Ovary (tissue), 9 donors: ENCODE measurements around the gene FSTL1. TPM values are rescaled to one million over a fixed set of nuclear protein-coding genes. Genes with fewer than 3 reads are reported as not detected.

Source experiments
- DNase-seq, 5 donors: peaks; one replicate each; pipeline ENCODE4 v3.0.0-alpha.2; 2019 to 2020
- H3K27ac ChIP-seq, 2 donors: fragments of 200-600 bp; one replicate each; pipeline versions ENCODE4 v1.5.1 to v1.8.0; 2019 to 2022
- H3K27me3 ChIP-seq: fragments of 200-600 bp; one replicate; pipeline ENCODE4 v1.8.0; 2022
- H3K36me3 ChIP-seq: fragments of 200-600 bp; sonication (generic); one replicate; pipeline ENCODE4 v1.5.1; 2019
- H3K4me1 ChIP-seq: one replicate; pipeline ENCODE4 v1.8.1; 2013; ENCODE audit warnings: mild to moderate bottlenecking, moderate library complexity; ENCODE audit not compliant: insufficient read depth
- H3K4me3 ChIP-seq: fragments of 200-600 bp; sonication (generic); one replicate; pipeline ENCODE4 v1.5.1; 2017
- H3K9me3 ChIP-seq, 2 donors: fragments of 200-600 bp in 1 of 2; sonication (generic) in 1 of 2; one replicate each; pipeline versions ENCODE4 v1.5.1 to v1.8.1; 2013 to 2019; ENCODE audit warnings: mild to moderate bottlenecking in 1 of 2, moderate library complexity in 1 of 2
- CTCF ChIP-seq, 3 donors: fragments of 450-650 bp in 2 of 3; fragments of 200-600 bp in 1 of 3; IDR thresholded peaks; one replicate each; pipeline versions ENCODE4 v1.5.1 to v1.8.0; 2016 to 2022; ENCODE audit warnings: antibody characterized with exemption in 3 of 3, mild to moderate bottlenecking in 1 of 3
- EP300 ChIP-seq: sonication (generic); formaldehyde crosslinking; IDR thresholded peaks from one replicate; pipeline ENCODE4 v1.6.1; 2017; ENCODE audit warnings: antibody characterized with exemption
- POLR2A ChIP-seq: fragments of 450-650 bp; IDR thresholded peaks from one replicate; pipeline ENCODE4 v1.6.1; 2017; ENCODE audit warnings: antibody characterized with exemption, mild to moderate bottlenecking, moderate library complexity
- WGBS, 3 donors: extraction: QIAGEN DNeasy Blood & Tissue Kit in 1 of 3; methylation state at CpG; one replicate each; pipeline versions ENCODE4 v1.1.5 to v1.1.7; 2013 to 2017; 5-methylcytosine and 5-hydroxymethylcytosine counted together
- intact Hi-C, 4 donors: fragments of 100-400 bp; cut with DNase I; formaldehyde crosslinking; loops; one replicate each; pipeline versions ENCODE4 v1.11.0 to v1.15.1; 2022 to 2023
- polyA plus RNA-seq, 2 donors: library from polyadenylated mRNA; stranded (reverse); fragments of 200-250 nt in 1 of 2; fragments of 350-450 nt in 1 of 2; fragmentation: Illumina TruSeq in 1 of 2; extraction: RNeasy Lipid Tissue Mini Kit (QIAGEN cat#74804) in 1 of 2; gene quantifications; one replicate each; pipeline ENCODE4 v1.2.3, GENCODE V29; 2013 to 2014
- total RNA-seq, 7 donors: library from RNA; depleted of rRNA in 2 of 7; stranded (reverse); fragments of >200 nt in 2 of 7; fragmentation: NEBNext Ultra II Directional in 3 of 7; extraction: Animal tissue kit (Norgen Biotek cat#: 25700) in 3 of 7; gene quantifications; one replicate each; pipeline versions ENCODE4 v1.1.0 to v1.2.4, GENCODE V29; 2016 to 2023
- donor health status: DM: no; HTN: no; CAD: no; lungs with moderate emphysema.
- donor health status: DM: no; HTN: no; CAD: no.
- donor health status: Bipolar disorder and iron deficiency.
- donor health status: DM: yes; HTN: yes; CAD: no.
- donor health status: DM: no; HTN: no; CAD: no.
- donor health status: DM: yes; HTN: yes; CAD: no.

The FSTL1 gene
- total and polyA plus RNA-seq, 9 donors: 98.0 to 357 (median 204) TPM

GRCh38 chr3:120451272-120451761 is 525 bp upstream of the FSTL1 start:
- Histone ChIP-seq H3K4me3 (peak overlapping the region; percentile 89), H3K27me3 (no peaks in the 10 kb centered on the region), H3K4me1 (peaks cover 16% of the 10 kb centered on the region), H3K36me3 (no peaks in the 10 kb centered on the region), H3K9me3 (no peaks in the 10 kb centered on the region), H3K27ac (peak overlapping the region; percentile 80 to 85)
- DNase-seq: peak in 1 of 5 donors; percentile 57
- TF ChIP-seq POLR2A (no peak), CTCF (IDR thresholded peaks at IDR 0.05) (no peak), EP300 (no peak)
- intact Hi-C loops: no loop called here
- 7% methylated on average over 34 to 35 of the region's 35 CpGs for whole genome bisulfite sequencing, 3 donors

- 0 to 2% (median 1%) methylated on average over 31 to 32 of the region's 32 CpGs for WGBS, 3 donors
- DNase-seq: peak in 3 of 5 donors; percentile 43 to 56 (median 50)
- Histone ChIP-seq H3K4me1 (peaks cover 16% of the 10 kb centered on the region), H3K4me3 (peak overlapping the region; percentile 89), H3K27ac (peak overlapping the region; percentile 80 to 85), H3K36me3 (no peaks in the 10 kb centered on the region), H3K9me3 (no peaks in the 10 kb centered on the region), H3K27me3 (no peaks in the 10 kb centered on the region)
- TF ChIP-seq EP300: no peak
- TF ChIP-seq CTCF (IDR thresholded peaks at IDR 0.05): no peak
- TF ChIP-seq POLR2A: no peak
- intact Hi-C loops: loop anchor here in 1 of 4 donors (5.0 kb wide), 1 partner anchor 152 kb away; no protein-coding TSS in a partner anchor
Measured at GRCh38 chr3:120449701-120450599, 842 bp downstream of the FSTL1 start.

- H3K4me1 ChIP-seq: peaks cover 16% of the 10 kb centered on the region
- H3K9me3 ChIP-seq: no peaks in the 10 kb centered on the region
- H3K27me3 ChIP-seq: no peaks in the 10 kb centered on the region
- no peak for DNase-seq
- no peaks in the 10 kb centered on the region for H3K36me3 ChIP-seq
- WGBS, 3 donors: 41 to 46% (median 42%) methylated on average over 6 of the region's 6 CpGs
- no peak for TF ChIP-seq POLR2A
- no peak for TF ChIP-seq EP300
- TF ChIP-seq CTCF (IDR thresholded peaks at IDR 0.05): no peak
- intact Hi-C loops: loop anchor here in 1 of 4 donors (5.0 kb wide), 1 partner anchor 153 kb away; no protein-coding TSS in a partner anchor
- peak overlapping the region; percentile 89 for H3K4me3 ChIP-seq
- no peak overlapping the region for H3K27ac ChIP-seq
Measured at GRCh38 chr3:120449251-120449650, 1.5 kb downstream of the FSTL1 start.

- WGBS, 3 donors: 39 to 44% (median 43%) methylated on average over 2 of the region's 2 CpGs
- intact Hi-C loops: loop anchor here in 1 of 4 donors (5.0 kb wide), 1 partner anchor 154 kb away; no protein-coding TSS in a partner anchor
- TF ChIP-seq CTCF (IDR thresholded peaks at IDR 0.05) (no peak), EP300 (no peak), POLR2A (no peak)
- no peak for DNase-seq
- H3K4me1 ChIP-seq: peaks cover 16% of the 10 kb centered on the region
- no peaks in the 10 kb centered on the region for H3K9me3 ChIP-seq
- no peaks in the 10 kb centered on the region for H3K27me3 ChIP-seq
- no peaks in the 10 kb centered on the region for H3K36me3 ChIP-seq
- H3K4me3 ChIP-seq: peak overlapping the region; percentile 89
- H3K27ac ChIP-seq: no peak overlapping the region
Measured at GRCh38 chr3:120448756-120449155, 2.0 kb downstream of the FSTL1 start.
